Measurements from ENCODE around the gene PTPRR.
A peak's percentile ranks its signal among the peaks of the same experiment; 100 is the strongest.
"Not testable (repeated sequence)": the region's sequence is repeated elsewhere in the genome, so short reads cannot be mapped to it uniquely, and the experiment has no call there.

Gene PTPRR

DNA sequence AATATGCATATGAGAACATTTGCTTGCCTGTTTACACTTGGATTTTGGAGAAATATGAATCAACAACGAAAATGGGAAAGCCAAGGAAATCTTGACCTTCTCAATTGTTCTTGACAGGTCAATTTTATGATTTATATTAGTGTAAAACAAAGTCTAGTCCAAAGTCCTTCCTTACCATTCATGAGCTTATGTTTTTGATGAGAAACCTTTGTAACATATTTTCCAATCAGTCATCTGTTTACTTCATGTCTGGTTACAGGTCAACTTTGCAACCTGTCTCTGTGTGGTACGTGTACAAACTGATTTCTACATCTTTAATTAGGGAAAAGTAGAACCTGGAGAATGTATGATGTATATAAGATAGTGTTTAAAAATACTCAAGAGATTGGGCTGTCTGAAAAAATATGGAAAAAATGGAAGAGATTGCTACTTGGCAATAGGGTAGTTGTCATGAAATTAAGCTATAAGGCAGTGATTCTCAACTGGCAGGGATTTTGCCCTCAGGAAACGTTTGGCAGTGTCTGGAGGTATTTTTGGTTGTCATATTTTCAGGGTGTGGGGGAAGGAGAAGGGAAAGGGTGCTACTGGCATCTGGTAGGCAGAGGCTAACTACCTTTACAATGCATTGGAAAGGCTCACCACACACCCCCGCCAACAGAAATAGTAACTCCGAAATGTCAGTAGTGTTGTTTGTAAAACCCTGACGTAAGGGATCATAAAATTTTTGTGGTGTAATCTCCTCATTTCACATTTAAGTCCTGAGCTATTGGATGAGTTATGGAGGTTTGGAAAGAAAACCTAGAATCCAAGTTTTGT lies 172.9 kb downstream of the PTPRR start:
- no peak for DNase-seq (ENCODE audit: low spot score)

DNA sequence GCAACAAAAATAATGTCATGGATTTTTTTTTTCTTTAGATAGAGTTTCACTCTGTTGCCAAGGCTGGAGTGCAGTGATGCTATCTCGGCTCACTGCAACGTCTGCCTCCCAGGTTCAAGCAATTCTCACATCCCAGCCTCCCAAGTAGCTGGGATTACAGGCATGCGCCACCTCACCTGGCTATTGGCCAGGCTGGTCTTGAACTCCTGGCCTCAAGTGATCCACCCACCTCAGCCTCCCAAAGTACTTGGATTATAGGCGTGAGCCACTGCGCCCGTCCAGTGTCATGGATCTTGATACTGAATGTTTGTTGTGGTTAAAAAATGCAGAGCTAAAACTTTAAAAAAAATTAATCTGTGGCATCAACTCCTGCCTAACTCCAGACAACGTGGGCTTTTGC lies 175.5 kb downstream of the PTPRR start:
- no peak for DNase-seq (ENCODE audit: low spot score)

DNA sequence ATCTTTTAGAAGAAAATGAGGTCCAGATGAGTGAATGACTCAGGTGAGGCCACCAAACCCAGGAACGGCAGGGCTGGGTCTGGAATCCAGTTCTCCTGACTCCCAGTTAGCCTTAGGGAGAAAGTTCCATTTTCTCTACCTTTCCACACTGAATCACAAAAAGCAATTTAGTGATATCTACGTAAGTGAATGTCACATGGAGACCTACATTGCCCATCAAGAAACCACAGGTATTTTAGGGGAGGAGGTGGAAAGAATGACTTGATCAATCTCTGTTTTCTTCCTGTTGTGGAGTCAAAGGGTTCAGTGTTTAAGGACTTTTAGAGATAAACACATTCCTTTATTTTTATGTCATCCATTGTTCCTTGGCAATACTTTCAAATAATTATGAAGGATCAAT lies 176.4 kb downstream of the PTPRR start:
- no peak for DNase-seq (ENCODE audit: low spot score)

DNA sequence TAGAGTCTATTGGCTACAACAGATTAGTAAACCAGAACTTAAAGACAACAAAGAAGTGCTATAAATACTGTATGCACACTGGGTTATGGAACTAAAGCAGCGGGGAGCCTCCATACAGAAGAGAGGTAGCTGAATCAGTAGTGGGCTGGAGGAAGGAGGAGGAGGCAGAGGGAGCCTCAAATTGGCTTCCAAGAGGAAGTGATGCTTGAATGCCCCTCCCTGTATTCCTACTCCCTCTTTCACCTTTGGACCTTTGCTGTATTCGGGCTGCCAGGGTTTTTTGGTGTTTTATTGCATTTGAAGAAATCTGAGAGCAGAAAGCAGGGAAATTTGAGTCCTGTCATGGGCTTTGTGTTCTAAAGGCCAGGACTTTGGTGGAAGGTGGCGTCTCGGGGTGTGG lies 179.3 kb downstream of the PTPRR start:
- DNase-seq (ENCODE audit: low spot score) = no peak

DNA sequence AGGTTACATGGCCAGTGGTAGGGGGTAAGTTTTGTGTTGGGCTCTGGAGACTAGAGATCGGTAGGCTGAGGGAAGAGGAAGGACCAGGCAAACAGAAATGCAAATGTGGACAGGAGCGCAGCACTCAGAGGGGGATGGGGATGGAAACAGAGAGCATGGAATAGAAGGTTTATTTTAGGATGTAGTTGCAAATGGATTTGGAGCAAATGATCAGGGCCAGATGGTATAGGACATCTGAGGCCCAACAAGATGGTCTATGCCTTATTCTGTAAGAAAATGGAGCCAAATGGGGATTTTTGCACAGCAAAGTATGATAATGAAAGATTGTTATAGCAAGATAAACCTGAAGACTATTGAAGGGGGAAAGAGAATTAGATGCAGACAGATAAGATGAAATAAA lies 180.8 kb downstream of the PTPRR start:
- DNase-seq (ENCODE audit: low spot score) = no peak

DNA sequence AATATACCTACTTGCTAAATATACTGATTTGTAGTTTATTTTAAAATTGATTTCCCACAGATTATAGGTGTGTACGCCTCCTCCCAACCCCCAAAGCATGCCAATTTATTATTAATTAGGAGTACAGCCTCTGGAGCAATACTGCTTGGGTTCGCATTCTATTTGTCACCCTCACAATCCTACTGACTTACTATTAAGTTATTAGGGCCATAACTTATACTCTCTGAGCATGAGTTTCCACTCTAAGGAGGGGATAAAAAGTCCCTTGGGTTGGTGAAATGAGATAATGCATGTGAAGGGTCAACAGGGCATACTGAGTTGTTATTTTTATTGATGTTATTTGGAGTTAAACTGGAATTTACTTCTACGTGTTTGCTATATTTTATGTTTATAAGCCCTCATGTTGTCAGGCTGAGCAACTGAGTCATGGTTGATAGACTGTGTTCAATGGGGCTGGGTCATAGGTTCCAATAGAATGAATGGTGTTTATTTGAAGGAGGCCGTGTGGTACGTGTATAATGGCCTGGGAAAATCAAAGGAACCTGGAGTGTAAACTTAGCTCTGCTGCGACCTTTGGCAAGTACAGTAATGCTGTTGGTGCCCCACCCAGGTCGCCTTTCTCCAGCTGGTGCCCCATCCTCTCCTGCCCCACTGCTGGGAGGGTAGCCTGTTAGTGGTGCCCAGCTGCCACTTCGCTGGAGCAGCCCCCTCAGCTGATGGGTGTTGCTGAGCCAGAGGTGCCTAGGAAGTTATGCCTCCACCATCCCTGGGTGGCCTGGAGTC lies 184.0 kb downstream of the PTPRR start:
- DNase-seq (ENCODE audit: low spot score) = no peak

DNA sequence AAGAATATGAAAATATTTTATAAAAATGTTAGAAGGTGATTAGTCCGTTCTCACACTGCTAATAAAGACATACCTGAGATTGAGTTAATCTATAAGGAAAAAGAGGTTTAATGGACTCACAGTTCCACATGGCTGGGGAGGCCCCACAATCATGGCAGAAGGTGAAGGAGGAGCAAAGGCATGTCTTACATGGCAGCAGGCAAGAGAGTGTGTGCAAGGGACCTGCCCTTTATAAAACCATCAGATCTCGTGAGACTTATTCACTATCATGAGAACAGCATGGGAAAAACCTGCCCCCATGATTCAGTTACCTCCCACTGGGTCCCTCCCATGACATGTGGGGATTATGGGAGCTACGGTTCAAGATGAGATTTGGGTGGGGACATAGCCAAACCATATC lies 185.3 kb downstream of the PTPRR start:
- not testable (repeated sequence) for DNase-seq (ENCODE audit: low spot score)

DNA sequence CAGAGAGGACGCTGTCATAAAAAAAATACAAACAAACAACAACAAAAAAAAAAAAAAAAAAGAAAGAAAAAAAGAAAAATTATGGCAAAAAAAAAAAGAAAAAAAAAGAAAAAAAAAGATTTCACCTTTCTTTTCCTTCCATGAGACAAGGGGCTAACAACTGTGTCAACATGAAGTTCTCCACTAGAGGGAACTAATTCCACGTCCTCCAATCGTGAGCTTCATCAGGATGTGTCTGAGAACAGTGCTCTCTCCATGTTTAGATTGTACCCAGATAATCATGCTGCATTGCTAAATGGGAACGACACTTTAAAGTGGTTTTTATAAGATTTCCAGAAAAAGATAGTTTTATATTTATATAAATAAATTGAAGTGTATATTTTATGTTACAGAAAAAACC lies 187.2 kb downstream of the PTPRR start:
- no peak for DNase-seq (ENCODE audit: low spot score)

DNA sequence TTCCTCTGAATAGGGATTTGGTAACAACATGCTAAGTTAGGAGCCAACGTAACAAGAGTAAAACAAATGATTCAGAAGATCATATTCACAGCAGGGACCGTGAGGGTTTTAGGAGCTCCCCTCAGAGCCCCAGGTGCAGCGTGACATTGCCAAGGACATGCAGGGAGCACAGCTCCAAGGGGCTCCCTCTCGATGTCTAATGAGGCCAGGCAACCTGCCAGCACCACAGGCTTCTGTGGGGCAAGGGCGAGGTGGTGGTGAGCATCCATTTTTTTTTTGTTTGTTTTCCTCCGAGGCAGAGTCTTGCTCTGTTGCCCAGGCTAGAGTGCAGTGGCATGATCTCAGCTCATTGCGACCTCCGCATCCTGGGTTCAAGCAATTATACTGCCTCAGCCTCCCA lies 188.3 kb downstream of the PTPRR start:
- DNase-seq (ENCODE audit: low spot score) = no peak

DNA sequence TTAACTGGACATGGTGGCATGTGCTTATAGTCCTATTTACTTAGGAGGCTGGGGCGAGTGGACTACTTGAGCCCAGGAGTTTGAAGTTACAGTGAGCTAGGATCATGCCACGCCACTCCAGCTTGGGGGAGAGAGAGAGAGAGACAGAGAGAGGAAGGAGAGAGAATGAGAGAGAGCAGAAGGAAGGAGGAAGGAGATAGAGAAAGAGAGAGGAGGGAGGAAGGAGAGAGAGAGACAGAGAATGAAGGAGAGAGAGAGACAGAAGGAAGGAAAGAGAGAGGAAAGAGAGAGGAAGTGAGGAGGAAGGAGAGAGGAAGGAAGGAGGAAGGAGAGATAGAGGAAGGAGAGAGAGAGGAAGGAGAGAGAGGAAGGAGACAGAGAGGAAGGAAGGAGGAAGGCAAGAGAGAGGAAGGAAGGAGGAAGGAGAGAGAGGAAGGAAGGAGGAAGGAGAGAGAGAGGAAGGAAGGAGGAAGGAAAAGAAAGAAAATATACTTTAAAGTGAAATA lies 189.8 kb downstream of the PTPRR start:
- no peak for DNase-seq (ENCODE audit: low spot score)

DNA sequence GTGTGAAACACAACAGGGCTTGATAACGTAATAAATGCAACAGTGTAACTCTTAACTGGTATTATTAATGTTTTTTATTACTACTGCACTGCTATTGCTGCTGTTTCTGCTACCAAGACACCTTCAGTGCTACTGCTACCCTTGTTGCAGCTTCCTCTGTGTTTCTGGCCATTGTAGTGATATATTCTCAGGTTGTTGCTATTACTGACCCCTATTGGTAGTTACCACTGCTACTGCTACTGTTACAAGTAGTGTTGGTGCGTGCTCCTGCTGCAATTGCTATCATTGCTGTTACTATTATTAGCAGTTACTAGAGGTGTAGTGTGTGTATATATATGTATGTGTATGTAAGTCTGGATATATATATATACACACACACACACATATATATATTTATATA lies 196.1 kb downstream of the PTPRR start:
- no peak for DNase-seq (ENCODE audit: low spot score)

DNA sequence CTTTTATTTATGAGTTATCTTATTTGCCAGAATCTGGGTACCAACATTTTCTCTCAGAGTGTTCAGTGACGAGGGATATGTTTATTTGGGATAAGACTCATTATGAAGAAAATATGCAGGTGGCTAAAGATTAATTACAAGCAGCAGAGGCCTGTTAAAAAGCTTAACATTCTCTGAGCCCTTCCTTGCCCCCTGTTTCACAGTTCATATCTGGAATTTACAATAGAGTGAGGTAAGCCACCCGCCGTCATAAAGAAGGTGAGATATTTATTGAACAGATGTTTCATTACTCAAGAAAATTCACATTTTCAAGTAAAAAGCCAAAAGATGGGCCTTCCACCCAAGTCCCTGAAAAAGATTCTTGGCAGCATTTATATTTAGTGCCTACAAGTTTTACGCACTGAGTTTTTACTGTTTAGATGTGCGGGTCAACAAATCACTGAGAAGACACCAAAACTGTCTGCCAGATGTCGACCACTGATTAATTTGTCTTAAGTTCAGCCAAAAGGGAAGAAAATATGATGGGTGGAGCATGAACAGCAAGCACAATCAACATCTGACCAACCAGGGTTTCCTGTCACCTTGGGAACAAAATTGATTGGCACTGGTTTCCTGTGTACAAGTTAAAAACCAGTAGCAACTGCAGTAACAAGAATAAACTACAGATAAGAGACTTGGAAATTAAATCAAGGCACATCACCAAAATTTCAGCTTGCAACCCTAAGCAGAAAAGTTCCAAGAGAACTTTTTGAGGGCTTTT lies 197.8 kb downstream of the PTPRR start:
- DNase-seq (ENCODE audit: low spot score) = no peak

DNA sequence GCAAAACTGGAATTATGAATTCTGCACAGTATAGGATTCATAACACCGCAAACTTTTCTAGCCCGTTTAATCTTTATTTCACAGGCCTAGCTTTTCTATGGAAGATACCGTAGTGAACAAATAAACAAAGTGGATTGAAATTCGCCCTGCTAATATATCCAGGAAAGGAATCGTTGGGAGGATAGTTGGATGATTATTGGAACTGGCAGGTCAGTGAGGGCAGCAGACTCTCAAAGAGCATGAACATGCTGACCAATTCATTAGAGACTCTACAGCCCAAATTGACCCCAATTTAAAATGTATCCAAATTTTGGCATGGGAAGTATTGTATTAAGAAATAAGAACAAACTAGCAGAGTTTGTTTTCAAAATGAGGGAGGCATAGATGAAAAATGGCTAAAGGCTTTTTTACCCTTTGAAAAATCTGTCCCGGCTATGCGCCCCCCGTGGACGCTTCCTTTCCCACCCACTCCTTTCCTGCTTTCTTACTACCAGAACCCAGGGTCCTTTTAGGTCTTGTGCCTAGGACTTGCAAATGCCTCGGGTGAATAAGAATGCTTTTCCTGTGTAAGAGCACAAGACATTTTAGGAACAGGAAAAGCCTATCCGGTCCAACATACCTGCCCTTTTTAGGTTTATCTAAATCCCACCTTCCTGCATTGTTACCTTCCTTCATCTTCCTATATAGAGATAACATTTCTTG lies 198.7 kb downstream of the PTPRR start:
- DNase-seq (ENCODE audit: low spot score) = no peak

DNA sequence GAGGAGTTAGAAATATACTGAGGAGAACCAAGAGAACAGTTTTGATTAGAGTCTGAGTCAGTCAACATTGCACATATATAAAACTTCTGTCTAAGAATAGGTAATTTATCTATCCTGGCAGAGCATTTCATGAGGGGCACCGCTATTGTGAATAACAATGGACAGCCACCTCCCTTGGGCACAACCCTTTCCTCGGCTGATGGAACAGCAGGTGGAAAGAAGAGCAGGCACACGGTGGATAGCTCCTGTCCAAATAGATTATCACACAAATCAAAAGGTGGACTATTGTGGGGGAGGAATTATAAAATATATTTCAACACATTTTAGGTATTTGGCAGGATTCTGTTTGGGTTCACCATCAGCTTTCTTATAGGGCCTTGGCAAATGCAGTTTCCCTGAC lies 199.3 kb downstream of the PTPRR start:
- DNase-seq (ENCODE audit: low spot score) = no peak

DNA sequence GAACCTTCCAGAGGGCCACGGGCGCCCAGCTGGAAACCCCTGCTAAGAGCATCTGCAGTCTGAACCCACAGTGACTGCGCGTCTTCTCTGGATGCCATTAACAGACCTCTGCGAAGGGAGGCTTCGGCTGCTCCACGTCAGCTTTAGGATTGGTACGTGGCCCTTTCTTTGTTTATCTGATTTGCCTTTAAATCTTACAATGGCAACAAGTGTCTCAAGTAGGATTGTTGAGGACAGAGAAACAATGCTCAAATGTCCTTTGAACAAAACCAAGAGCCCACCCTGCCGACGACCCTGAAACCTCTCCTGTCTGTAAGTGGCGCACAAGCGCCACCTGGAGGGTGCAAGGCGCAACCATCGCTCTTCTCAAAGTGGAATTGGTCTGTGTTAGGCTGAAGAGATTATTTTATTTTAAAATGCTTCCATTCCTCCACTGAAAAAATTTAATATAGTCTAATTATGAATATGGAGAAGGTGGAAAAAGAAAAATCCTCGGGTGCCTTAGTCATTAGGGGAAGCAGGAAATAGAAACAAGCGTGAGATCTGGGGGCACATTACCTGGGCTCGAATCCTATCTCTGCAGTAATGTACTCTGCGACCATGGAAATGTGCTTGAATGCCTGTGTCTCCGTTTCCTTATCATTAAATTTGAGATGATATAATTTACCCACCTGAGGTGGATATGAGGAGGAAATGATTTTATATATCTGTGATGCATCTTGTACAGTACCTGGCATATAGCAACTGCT lies 200.7 kb downstream of the PTPRR start:
- DNase-seq (ENCODE audit: low spot score) = peak; percentile 68

DNA sequence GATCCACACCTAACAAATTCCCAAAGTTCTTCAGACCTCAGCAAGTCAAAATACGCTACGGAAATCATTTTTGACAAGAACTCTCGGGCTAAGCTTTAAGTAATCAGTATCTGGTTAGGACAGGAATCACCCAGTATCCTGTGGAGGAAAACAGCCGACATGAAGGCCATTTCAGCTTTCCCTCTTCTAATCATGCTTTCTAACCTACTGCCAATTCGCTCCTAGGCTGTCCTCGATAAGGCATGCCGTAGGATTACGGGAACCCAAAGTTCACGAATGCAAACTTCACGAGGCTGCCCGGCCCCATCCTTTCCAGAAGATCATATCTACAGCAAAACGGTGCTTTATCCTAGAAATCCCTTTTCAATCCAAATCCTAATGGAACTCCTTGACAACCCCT lies 201.5 kb downstream of the PTPRR start:
- no peak for DNase-seq (ENCODE audit: low spot score)

DNA sequence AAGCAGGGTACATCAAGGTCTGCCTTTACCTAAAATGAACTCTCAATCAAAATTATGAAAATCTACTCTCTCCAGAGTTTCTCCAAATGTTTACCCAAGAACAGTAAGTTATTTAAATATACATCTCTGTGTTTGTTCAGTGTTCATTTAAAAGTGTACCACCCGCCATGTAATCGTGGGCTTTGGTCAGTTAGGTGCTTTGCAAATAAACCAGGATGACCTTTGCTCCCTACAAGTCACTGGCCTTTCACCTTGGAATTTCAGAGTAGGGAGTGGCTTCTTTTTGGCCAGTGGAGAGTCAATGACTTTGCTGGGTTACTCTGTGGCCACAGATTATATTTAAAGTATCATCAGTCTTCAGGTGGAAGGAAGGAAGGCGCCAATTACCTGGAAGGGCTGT lies 208.7 kb downstream of the PTPRR start:
- DNase-seq (ENCODE audit: low spot score) = no peak

DNA sequence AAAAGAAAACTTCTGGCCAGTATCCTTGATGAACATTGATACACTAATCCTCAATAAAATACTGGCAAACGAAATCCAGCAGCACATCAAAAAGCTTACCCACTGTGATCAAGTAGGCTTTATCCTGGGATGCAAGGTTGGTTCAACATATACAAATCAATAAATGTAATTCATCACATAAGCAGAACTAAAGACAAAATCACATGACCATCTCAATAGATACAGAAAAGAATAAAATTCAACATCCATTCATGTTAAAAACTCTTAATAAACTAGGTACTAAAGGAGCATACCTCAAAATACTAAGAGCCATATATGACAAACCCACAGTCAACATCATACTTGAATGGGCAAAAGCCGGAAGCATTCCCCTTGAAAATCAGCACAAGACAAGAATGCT lies 211.5 kb downstream of the PTPRR start:
- DNase-seq (ENCODE audit: low spot score) = no peak

DNA sequence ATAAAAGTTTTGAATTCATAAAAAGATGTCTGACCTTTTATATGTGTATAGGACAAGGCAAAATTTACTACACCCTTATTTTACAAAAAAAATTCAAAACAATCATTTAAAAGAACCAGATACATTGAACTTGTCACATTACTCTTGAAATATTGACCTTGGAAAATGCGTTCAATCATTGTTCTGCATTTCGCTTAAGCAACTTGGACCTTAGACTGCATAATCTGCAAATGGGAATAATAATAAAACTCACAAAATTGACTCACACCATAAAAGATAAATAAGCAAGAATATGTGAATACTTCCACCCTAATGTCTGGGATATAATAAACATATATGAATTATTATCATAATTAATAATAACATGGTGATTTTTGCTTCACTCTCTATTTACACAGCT lies 213.9 kb downstream of the PTPRR start:
- DNase-seq (ENCODE audit: low spot score) = no peak

DNA sequence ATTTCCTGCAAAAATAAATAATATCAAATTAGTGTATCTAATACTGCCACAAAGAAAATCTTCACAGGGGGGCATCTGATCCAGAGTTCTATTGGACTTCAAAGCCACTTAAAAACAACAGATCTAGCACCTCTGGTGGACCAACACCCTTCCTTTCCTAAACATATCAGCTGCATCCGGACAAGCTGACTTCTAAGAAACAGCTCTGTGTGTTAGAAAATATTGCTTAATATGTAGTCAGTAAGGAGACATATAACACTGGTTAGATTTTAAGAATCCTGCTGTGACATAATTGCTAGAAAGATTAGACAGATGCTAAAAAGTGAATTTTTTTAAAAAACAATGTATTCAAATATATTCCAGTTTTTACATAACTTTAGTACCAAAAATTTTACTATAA lies 222.2 kb downstream of the PTPRR start:
- DNase-seq (ENCODE audit: low spot score) = no peak

DNA sequence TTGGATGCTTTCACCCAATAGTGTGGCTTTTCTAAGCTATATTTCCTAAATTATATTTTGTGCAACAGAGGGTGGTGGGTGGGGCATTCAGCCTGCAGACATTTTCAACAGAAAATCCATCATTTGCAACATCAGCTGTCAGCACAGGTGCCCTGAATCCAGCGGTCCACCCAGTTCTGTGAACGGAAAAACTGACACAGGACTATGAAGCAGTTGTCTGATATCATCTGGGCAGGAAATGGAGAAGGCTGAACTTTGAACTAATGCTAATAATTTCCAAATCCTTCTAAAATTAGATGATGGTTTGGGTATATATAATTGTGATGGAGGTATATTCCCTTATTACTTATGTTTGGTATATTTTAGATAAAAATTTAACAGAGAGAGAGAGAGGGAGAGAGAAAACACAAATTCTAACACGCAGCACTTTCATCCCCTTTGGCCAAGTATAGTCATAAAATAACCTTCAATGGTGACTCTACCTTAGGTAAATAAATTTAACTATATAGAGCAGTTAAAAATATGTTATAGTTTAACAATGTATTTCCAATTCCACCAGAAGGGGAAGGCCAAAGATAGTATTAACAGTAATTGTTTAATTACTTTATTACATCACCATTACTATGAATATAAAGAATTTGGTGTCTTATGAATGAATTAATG lies 225.0 kb downstream of the PTPRR start:
- DNase-seq (ENCODE audit: low spot score) = no peak
